Measurements from ENCODE around the gene SMCR8.

- TF ChIP-seq FOXP2 (optimal IDR thresholded peaks at IDR 0.05; ENCODE audit: control extremely low read depth, extremely low read length, insufficient read depth) (no peak), POLR2AphosphoS5 (IDR thresholded peaks at IDR 0.05; ENCODE audit: borderline replicate concordance, low read depth, low read length) (no peak), EZH2 (IDR thresholded peaks at IDR 0.05) (no peak)
Measured at GRCh38 chr17:18318771-18319450, 3.8 kb downstream of the SMCR8 start.

Measured in SK-N-MC (cell line).